HUDEP-2 (cell line): ENCODE data around the gene ERV3-1.
"Not testable (repeated sequence)": the region's sequence is repeated elsewhere in the genome, so short reads cannot be mapped to it uniquely, and the experiment has no call there.

Experiments
- DNase-seq, 76 experiments: peaks; one replicate each; lab custom pipeline; 2025; ENCODE audit not compliant: unreplicated experiment in 76 of 76; lab: John Stamatoyannopoulos, UW

The ERV3-1 gene

GRCh38 chr7:65002972-65003585 is 3.4 kb downstream of the ERV3-1 start:
- DNase-seq = no peak

GRCh38 chr7:65001291-65001814 is 5.1 kb downstream of the ERV3-1 start:
- no peak for DNase-seq

- DNase-seq = peak in 26 of 76 experiments; percentile 3 to 77 (median 30)
Measured at GRCh38 chr7:64999165-65000004, 7.1 kb downstream of the ERV3-1 start.

- no peak for DNase-seq
Measured at GRCh38 chr7:64998865-64999164, 7.7 kb downstream of the ERV3-1 start.

GRCh38 chr7:64997927-64998391 is 8.5 kb downstream of the ERV3-1 start:
- no peak for DNase-seq

GRCh38 chr7:64997164-64997908 is 9.2 kb downstream of the ERV3-1 start:
- DNase-seq = no peak

- no peak for DNase-seq
Measured at GRCh38 chr7:64996305-64996704, 10.2 kb downstream of the ERV3-1 start.

GRCh38 chr7:64993901-64994300 is 12.6 kb downstream of the ERV3-1 start:
- no peak for DNase-seq

- DNase-seq = no peak
Measured at GRCh38 chr7:64992971-64993370, 13.5 kb downstream of the ERV3-1 start.

- no peak for DNase-seq
Measured at GRCh38 chr7:64990936-64991335, 15.6 kb downstream of the ERV3-1 start, which contains the start of gene ZNF117. ZNF117 (minus strand) TSS chr7:64991036.

DNA sequence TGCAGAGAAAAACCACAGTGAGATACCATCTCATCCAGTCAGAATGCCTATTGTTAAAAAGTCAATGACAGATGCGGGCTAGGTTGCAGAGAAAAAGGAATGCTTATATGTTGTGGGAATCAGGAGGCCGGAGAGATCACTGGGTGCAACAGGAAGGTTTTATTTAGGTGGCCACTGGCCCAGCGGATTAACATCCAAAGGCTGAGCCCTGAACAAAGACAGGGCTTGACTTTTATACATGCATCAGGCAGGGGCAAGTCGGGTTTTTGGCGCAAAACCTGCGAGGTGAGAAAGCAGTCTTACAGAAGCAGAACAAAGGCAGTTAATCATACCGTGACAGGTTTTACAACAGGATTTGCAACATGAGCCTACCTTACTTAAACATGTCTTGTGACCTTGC is 16.3 kb downstream of the ERV3-1 start:
- no peak for DNase-seq

DNA sequence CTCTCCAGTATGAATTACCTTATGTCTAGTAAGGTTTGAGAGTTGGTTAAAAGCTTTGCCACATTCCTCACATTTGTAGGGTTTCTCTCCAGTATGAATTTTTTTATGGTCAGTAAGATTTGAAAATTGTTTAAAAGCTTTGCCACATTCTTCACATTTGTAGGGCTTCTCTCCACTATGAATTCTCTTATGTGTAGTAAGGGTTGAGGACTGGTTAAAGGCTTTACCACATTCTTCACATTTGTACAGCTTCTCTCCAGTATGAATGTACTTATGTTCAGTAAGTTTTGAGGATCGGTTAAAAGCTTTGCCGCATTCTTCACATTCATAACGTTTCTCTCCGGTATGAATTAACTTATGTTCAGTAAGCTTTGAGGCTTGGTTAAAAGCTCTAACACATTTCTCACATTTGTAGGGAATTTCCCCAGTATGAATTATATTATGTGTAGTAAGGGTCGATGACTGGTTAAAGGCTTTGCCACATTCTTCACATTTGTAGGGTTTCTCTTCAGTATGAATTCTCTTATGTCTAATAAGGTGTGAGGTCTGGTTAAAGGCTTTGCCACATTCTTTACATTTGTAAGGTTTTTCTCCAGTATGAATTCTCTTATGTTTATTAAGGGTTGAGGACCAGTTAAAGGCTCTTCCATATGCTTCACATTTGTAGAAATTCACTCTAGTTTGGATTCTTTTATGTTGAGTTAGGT is 27.8 kb downstream of the ERV3-1 start:
- DNase-seq = no peak

GRCh38 chr7:64965594-64965993 is 40.9 kb downstream of the ERV3-1 start:
- DNase-seq = no peak

GRCh38 chr7:64959072-64959747 is 47.3 kb downstream of the ERV3-1 start:
- no peak for DNase-seq

- DNase-seq = peak in 26 of 76 experiments; percentile 1 to 49 (median 24)
Measured at GRCh38 chr7:64951250-64951848, 55.1 kb downstream of the ERV3-1 start.

DNA sequence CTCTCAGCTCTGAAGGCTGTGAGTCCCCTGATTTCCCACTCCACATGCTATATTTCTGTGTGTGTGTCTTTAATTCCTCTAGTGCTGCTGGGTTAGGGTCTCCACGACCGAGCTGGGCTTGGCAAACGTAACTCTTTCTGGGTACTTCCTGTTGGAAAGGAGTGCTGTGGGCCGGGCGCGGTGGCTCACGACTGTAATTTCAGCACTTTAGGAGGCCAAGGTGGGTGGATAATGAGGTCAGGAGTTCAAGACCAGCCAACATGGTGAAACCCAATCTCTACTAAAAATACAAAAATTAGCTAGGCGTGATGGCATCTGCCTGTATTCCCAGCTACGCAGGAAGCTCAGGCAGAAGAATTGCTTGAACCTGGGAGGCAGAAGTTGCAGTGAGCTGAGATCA is 55.8 kb downstream of the ERV3-1 start:
- DNase-seq = not testable (repeated sequence)

- not testable (repeated sequence) for DNase-seq
Measured at GRCh38 chr7:64948774-64949173, 57.7 kb downstream of the ERV3-1 start.

DNA sequence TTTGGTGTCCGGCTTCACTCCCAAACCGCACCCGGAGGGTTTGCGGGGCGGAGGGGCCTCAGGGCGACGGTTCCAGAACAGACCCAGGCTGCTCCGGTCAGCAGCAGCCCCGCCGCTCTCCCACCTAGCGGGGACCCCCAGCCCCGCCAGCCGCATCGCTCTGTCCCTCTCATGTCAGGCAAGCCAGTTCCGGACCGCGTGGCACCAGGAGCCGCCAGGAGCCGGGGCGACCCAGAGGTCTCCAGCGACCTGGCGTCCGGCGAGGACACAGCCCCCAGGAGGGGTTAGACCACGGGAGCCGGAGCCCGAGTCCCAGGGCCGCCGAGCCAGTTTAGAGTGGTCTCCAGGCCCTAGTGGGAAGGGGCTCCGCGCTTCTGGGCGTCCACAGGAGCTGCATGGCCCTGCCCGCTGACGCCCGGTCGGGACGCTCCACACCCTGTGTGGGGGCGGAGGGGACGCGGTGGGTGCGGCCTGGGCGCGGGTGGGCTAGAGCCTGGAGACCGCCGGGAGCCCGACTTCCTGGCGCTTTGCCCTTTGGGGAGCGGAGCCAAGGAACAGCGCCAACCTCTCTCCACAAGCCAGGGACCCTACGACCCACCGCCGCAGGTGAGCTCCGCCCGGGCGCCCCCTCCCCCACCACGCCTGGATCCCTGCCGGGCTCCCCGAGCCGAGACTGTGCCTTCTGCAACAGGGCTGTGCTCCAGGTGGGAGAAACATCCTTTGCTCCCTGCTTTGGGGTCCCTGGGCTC is 59.1 kb downstream of the ERV3-1 start:
- DNase-seq = no peak

DNA sequence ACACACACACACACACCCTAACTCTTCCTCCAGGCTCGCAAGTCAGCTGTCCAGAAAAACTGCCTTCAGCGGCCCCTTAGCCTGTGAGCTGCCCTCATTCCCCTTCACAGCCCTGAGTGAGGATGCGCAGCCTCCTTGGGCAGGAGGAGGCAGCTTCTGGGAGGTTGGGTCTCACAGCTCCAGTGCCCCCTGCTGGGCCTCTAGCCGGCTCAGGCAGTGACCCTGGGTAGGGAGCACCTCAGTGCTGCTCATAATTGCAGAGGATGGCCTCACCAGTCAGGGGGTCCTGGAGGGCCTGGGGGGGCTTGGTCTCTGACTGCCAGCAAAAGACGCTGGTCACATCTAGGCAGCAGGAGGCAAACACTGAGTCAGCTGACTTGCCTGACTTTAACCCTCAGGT is 59.7 kb downstream of the ERV3-1 start:
- no peak for DNase-seq
